Glutamatergic neuron (in vitro differentiated cells): Measurements from ENCODE around the gene CROCC2. TPM values are rescaled to one million over a fixed set of nuclear protein-coding genes. Genes with fewer than 3 reads are reported as not detected.

Experiments
- DNase-seq: peaks from one replicate; pipeline ENCODE4 v3.0.0; 2022
- H3K27ac Mint-ChIP-seq: one replicate; pipeline ENCODE4 v1.8.0; 2020; ENCODE audit warnings: mild to moderate bottlenecking, mixed read lengths, inconsistent platforms; ENCODE audit not compliant: unreplicated experiment
- H3K27me3 Mint-ChIP-seq: one replicate; pipeline ENCODE4 v1.8.0; 2020; ENCODE audit warnings: mild to moderate bottlenecking, moderate library complexity, mixed read lengths, inconsistent platforms; ENCODE audit not compliant: unreplicated experiment
- H3K36me3 Mint-ChIP-seq: one replicate; pipeline ENCODE4 v1.8.0; 2020; ENCODE audit warnings: mild to moderate bottlenecking, mixed read lengths, inconsistent platforms; ENCODE audit not compliant: unreplicated experiment
- H3K4me1 Mint-ChIP-seq: one replicate; pipeline ENCODE4 v1.8.0; 2020; ENCODE audit warnings: mild to moderate bottlenecking, low read depth, mixed read lengths, inconsistent platforms; ENCODE audit not compliant: unreplicated experiment
- H3K4me3 Mint-ChIP-seq: one replicate; pipeline ENCODE4 v1.8.0; 2020; ENCODE audit warnings: mild to moderate bottlenecking, mixed read lengths, inconsistent platforms; ENCODE audit not compliant: unreplicated experiment
- H3K9me3 Mint-ChIP-seq: one replicate; pipeline ENCODE4 v1.8.0; 2020; ENCODE audit warnings: mild to moderate bottlenecking, moderate library complexity, mixed read lengths, inconsistent platforms; ENCODE audit not compliant: unreplicated experiment
- CTCF ChIP-seq: fragments of 200-600 bp; sonication (generic); IDR thresholded peaks from one replicate; pipeline ENCODE4 v1.5.0; 2021; ENCODE audit not compliant: partially characterized antibody, unreplicated experiment
- total RNA-seq: library from RNA; stranded (reverse); fragmentation: NEBNext Ultra II Directional; extraction: Animal tissue kit (Norgen Biotek cat#: 25700); gene quantifications from one replicate; pipeline ENCODE4 v1.2.1, GENCODE V29; 2021; ENCODE audit not compliant: unreplicated experiment

The CROCC2 gene
- total RNA-seq, 1 donor from 2014 or later = not detected

GRCh38 chr2:241003830-241004564 lies 97.9 kb downstream of the CROCC2 start:
- peaks cover 11% of the 10 kb centered on the region for H3K9me3 Mint-ChIP-seq
- H3K36me3 Mint-ChIP-seq = peaks cover 15% of the 10 kb centered on the region
- peaks cover 11% of the 10 kb centered on the region for H3K27me3 Mint-ChIP-seq
- H3K27ac Mint-ChIP-seq = no peak overlapping the region
- no peak for TF ChIP-seq CTCF
- no peaks in the 10 kb centered on the region for H3K4me1 Mint-ChIP-seq
- DNase-seq = no peak
- H3K4me3 Mint-ChIP-seq = no peak overlapping the region

GRCh38 chr2:241005569-241005968 lies 99.4 kb downstream of the CROCC2 start:
- peaks cover 11% of the 10 kb centered on the region for H3K9me3 Mint-ChIP-seq
- peaks cover 15% of the 10 kb centered on the region for H3K36me3 Mint-ChIP-seq
- H3K27me3 Mint-ChIP-seq = peaks cover 3% of the 10 kb centered on the region
- no peak for TF ChIP-seq CTCF
- no peak overlapping the region for H3K27ac Mint-ChIP-seq
- no peak overlapping the region for H3K4me3 Mint-ChIP-seq
- no peaks in the 10 kb centered on the region for H3K4me1 Mint-ChIP-seq
- DNase-seq = no peak

DNA sequence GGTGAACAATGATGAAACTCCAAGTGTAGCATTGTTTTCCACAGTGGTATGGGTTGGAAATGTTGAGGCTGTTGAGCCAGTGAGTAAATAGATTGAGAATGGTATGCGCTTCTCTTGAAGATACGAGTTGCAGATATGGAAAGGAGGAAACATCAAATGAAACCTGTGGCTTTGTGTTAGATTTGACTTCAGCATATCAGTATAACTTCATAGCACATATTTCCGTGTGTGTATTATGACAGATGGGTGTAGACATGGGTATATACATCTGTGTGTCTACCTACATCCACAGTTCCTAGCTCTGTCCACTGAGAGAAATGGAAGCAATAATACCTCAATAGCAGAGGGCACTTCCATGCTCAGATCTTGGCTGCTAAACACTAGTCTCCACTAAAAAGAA lies 100.3 kb downstream of the CROCC2 start:
- peaks cover 8% of the 10 kb centered on the region for H3K9me3 Mint-ChIP-seq
- no peaks in the 10 kb centered on the region for H3K4me1 Mint-ChIP-seq
- H3K27me3 Mint-ChIP-seq = no peaks in the 10 kb centered on the region
- no peak overlapping the region for H3K27ac Mint-ChIP-seq
- DNase-seq = no peak
- no peak overlapping the region for H3K4me3 Mint-ChIP-seq
- TF ChIP-seq CTCF = no peak
- H3K36me3 Mint-ChIP-seq = peaks cover 15% of the 10 kb centered on the region

DNA sequence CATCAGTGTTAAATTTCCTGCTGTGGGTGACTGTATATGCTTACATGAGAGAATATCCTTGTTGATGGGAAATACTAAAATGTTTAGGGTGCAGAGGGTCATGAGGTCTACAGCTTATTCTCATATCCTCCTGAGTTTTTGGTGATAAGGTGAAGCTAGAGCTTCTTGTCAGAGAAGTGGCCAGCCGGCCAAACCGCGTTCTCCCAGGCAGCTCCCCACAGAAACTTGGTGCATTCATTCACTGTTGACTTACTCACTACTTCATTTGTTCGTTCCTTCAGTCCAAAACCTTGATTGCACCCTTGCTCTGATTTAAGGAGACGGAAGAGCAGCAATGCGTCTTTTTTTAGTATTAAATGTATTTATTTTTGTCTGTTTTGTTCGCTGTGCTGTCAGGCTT lies 101.0 kb downstream of the CROCC2 start:
- Mint-ChIP-seq H3K9me3 (peaks cover 8% of the 10 kb centered on the region), H3K27ac (no peak overlapping the region), H3K4me3 (no peak overlapping the region), H3K27me3 (no peaks in the 10 kb centered on the region), H3K36me3 (peaks cover 15% of the 10 kb centered on the region), H3K4me1 (no peaks in the 10 kb centered on the region)
- TF ChIP-seq CTCF = no peak
- DNase-seq = no peak

GRCh38 chr2:241007880-241008710 lies 102.0 kb downstream of the CROCC2 start:
- Mint-ChIP-seq H3K9me3 (peaks cover 8% of the 10 kb centered on the region), H3K36me3 (peaks cover 20% of the 10 kb centered on the region), H3K27me3 (peaks cover 3% of the 10 kb centered on the region), H3K4me3 (no peak overlapping the region), H3K4me1 (no peaks in the 10 kb centered on the region), H3K27ac (no peak overlapping the region)
- DNase-seq = no peak
- no peak for TF ChIP-seq CTCF
